Measurements from ENCODE around the gene DHX35. TPM values are rescaled to one million over a fixed set of nuclear protein-coding genes. Genes with fewer than 3 reads are reported as not detected.

DHX35 gene
- total and polyA plus RNA-seq, 2 of the 13 experiments (the other 11 are each of a cell fraction or from before 2014, with no cell fraction given): 25.8 to 28.7 TPM

DNA sequence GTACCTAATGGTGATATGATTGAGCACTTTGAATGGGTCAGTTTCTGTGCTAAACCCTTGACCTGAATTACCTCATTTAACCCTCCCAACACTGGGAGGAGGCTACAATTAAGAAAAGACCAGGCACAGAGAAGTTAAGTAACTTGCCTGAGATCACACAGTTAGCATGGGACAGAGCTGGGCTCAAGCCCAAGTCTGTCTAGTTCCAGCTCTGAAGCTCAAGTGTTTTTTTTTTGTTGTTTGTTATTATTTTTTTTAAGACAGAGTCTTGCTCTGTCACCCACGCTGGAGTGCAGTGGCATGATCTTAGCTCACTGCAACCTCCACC, 31.9 kb upstream of the DHX35 start (continued):
- TF ChIP-seq ZNF781 (CRISPR knock-in tag; IDR thresholded peaks at IDR 0.05; ENCODE audit: borderline replicate concordance, not compliant biosample characterization): peak; percentile 15
- TF ChIP-seq, protein P1, sequence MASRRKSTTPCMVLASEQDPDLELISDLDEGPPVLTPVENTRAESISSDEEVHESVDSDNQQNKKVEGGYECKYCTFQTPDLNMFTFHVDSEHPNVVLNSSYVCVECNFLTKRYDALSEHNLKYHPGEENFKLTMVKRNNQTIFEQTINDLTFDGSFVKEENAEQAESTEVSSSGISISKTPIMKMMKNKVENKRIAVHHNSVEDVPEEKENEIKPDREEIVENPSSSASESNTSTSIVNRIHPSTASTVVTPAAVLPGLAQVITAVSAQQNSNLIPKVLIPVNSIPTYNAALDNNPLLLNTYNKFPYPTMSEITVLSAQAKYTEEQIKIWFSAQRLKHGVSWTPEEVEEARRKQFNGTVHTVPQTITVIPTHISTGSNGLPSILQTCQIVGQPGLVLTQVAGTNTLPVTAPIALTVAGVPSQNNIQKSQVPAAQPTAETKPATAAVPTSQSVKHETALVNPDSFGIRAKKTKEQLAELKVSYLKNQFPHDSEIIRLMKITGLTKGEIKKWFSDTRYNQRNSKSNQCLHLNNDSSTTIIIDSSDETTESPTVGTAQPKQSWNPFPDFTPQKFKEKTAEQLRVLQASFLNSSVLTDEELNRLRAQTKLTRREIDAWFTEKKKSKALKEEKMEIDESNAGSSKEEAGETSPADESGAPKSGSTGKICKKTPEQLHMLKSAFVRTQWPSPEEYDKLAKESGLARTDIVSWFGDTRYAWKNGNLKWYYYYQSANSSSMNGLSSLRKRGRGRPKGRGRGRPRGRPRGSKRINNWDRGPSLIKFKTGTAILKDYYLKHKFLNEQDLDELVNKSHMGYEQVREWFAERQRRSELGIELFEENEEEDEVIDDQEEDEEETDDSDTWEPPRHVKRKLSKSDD (CRISPR knock-in tag; IDR thresholded peaks at IDR 0.05; ENCODE audit: low read depth): no peak
- TF ChIP-seq ZNF34 (CRISPR knock-in tag; IDR thresholded peaks at IDR 0.05; ENCODE audit: borderline replicate concordance): no peak
- TF ChIP-seq ZNF674 (CRISPR knock-in tag; IDR thresholded peaks at IDR 0.05; ENCODE audit: low read depth): no peak
- TF ChIP-seq ONECUT2 (CRISPR knock-in tag; IDR thresholded peaks at IDR 0.05): no peak
- no peak for TF ChIP-seq RXRB (CRISPR knock-in tag; IDR thresholded peaks at IDR 0.05; ENCODE audit: borderline replicate concordance)
- no peak for TF ChIP-seq KLF12 (CRISPR knock-in tag; IDR thresholded peaks at IDR 0.05; ENCODE audit: borderline replicate concordance)
- 0 out of 2 replicates have a peak, but pooled peaks have one; percentile 55 for TF ChIP-seq ZMYM3 (CRISPR knock-in tag; IDR thresholded peaks at IDR 0.05)
- no peak for TF ChIP-seq ETV6 (CRISPR knock-in tag; conservative IDR thresholded peaks at IDR 0.05)

DNA sequence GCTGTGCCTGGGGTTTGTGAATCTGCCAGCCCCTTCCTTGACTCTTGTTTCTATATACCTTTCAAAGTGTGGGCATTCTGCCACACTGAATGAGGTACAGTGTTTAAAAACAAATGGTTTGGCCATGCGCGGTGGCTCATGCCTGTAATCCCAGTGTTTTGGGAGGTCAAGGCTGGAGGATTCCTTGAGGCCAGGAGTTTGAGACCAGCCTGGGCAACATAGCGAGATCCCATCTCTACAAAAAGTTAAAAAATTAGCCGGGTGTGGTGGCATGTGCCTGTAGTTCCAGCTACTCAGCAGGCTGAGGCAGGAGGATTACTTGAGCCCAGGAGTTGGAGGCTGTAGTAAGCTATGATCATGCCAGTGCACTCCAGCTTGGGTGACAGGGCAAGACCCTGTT, 30.2 kb upstream of the DHX35 start:
- FAIRE-seq (no peak), ATAC-seq (no peak), DNase-seq (ENCODE audit: low spot score) (no peak)
- no peaks in the 10 kb centered on the region; a peak in 1 of 5 replicates for H3K27me3 ChIP-seq (ENCODE audit: control insufficient read depth in 1 of 2, insufficient read depth in 2 of 2, low read length in 2 of 2)
- H3K9me3 ChIP-seq (ENCODE audit: low read length): no peaks in the 10 kb centered on the region
- TF ChIP-seq, protein P2, sequence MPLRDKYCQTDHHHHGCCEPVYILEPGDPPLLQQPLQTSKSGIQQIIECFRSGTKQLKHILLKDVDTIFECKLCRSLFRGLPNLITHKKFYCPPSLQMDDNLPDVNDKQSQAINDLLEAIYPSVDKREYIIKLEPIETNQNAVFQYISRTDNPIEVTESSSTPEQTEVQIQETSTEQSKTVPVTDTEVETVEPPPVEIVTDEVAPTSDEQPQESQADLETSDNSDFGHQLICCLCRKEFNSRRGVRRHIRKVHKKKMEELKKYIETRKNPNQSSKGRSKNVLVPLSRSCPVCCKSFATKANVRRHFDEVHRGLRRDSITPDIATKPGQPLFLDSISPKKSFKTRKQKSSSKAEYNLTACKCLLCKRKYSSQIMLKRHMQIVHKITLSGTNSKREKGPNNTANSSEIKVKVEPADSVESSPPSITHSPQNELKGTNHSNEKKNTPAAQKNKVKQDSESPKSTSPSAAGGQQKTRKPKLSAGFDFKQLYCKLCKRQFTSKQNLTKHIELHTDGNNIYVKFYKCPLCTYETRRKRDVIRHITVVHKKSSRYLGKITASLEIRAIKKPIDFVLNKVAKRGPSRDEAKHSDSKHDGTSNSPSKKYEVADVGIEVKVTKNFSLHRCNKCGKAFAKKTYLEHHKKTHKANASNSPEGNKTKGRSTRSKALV (CRISPR knock-in tag; IDR thresholded peaks at IDR 0.05): no peak
- TF ChIP-seq, protein P3, sequence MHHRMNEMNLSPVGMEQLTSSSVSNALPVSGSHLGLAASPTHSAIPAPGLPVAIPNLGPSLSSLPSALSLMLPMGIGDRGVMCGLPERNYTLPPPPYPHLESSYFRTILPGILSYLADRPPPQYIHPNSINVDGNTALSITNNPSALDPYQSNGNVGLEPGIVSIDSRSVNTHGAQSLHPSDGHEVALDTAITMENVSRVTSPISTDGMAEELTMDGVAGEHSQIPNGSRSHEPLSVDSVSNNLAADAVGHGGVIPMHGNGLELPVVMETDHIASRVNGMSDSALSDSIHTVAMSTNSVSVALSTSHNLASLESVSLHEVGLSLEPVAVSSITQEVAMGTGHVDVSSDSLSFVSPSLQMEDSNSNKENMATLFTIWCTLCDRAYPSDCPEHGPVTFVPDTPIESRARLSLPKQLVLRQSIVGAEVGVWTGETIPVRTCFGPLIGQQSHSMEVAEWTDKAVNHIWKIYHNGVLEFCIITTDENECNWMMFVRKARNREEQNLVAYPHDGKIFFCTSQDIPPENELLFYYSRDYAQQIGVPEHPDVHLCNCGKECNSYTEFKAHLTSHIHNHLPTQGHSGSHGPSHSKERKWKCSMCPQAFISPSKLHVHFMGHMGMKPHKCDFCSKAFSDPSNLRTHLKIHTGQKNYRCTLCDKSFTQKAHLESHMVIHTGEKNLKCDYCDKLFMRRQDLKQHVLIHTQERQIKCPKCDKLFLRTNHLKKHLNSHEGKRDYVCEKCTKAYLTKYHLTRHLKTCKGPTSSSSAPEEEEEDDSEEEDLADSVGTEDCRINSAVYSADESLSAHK (CRISPR knock-in tag; IDR thresholded peaks at IDR 0.05; ENCODE audit: borderline replicate concordance): no peak
- TF ChIP-seq ZNF121 (CRISPR knock-in tag; IDR thresholded peaks at IDR 0.05) (peak; percentile 95), POLR2AphosphoS5 (IDR thresholded peaks at IDR 0.05; ENCODE audit: low read depth, low read length) (no peak)
- no peak overlapping the region for H3K27ac ChIP-seq (ENCODE audit: extremely low read length, insufficient read depth, low read length)
- in situ Hi-C loops (cut with HindIII; ENCODE audit: extremely low pct_ligation_motif_present, low pct_unique_long_range_greater_than_20kb): no loop called here
- WGBS (ENCODE audit: low lambda C conversion rate): 97% methylated on average over 4 of the region's 4 CpGs
- intact Hi-C loops (cut with micrococcal nuclease; ENCODE audit: unreplicated experiment): no loop called here
- peaks cover 92% of the 10 kb centered on the region for H3K4me1 ChIP-seq (ENCODE audit: insufficient read depth, low read length)
- no peak overlapping the region for H3K4me2 ChIP-seq (ENCODE audit: low read depth, low read length)
- no peak overlapping the region for H3K9ac ChIP-seq (ENCODE audit: insufficient read depth, low read depth, low read length)
- POLR2A ChIA-PET: interaction anchor here (1.3 kb wide), 1 partner anchor 31 kb away, joined by 5 read pairs; the partner anchor contains the start of gene DHX35
- H3K79me2 ChIP-seq (ENCODE audit: insufficient read depth, low read length): peaks cover 98% of the 10 kb centered on the region
- BruUV-seq (replicated peaks): no TSS peak
- no peak overlapping the region for H2AFZ ChIP-seq (ENCODE audit: low read length)
- peaks cover 22% of the 10 kb centered on the region; the same call in 1 of the 2 replicates for H4K20me1 ChIP-seq (ENCODE audit: insufficient read depth, low read length)
- CTCF ChIA-PET (ENCODE audit: low intra/inter-chr PET ratio, low total read pairs): no interaction called here
- peaks cover 8 to 30% of the 10 kb centered on the region in 2 experiments; a peak in 4 of 5 replicates for H3K36me3 ChIP-seq (replicated peaks in 1 of 2; ENCODE audit: control insufficient read depth in 1 of 2, insufficient read depth in 2 of 2, low read length in 2 of 2)
- no peak overlapping the region for H3K4me3 ChIP-seq (replicated peaks in 1 of 3; ENCODE audit: insufficient read depth in 1 of 3, low read depth in 2 of 3, low read length in 3 of 3)

Measured in HepG2 (cell line).